GM19467 (cell line): ENCODE results near the gene TUBGCP3.

ENCODE experiments used
- ATAC-seq: cut with Tn5 transposase; IDR thresholded peaks from one replicate; pipeline ENCODE4 v1.9.1; 2021; ENCODE audit warnings: mild to moderate bottlenecking, moderate library complexity; ENCODE audit not compliant: unreplicated experiment

Gene TUBGCP3

DNA sequence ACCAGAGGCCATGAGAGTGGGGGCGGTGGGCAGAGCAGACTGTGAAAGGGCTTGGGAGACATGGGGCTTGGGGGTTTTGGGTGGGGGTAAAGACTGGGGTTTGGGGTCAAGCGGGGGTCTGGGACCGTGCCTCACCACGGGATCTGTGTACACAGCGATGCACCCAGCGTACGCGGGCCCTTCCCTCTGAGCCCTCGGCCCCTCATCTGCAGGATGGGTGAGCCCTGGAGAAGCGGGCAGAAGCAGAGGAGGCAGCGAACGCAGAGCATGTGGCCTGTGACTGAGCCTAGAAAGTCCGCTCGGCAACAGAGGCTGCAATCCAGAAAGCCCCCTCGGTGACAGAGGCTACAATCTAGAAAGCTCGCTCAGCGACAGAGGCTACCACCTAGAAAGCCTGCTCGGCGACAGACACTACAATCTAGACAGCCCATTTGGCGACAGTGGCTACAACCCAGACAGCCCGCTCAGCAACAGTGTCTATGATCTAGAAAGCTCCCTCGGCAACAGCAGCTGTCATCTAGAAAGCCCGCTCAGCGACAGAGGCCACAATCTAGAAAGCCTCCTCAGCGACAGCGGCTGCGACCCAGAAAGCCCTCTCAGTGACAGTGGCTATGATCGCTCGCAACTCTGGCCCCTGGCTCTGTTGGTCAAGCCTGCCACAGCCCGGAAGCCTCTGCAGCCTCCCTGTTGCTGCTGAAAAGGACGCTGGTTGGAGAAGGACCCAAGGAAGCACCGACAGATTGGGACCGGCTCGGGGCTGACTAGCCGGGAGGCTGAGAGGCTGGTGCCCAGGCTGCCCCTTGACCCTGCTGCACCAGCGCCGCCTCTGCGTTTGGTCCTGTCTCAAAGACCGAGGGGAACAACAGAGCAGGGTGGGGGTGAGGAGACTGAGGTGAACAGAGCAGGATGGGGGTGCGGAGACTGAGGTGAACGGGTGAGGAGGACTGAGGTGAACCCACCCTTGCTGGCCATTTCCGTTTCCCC, 143.2 kb downstream of the TUBGCP3 start:
- no peak for ATAC-seq

DNA sequence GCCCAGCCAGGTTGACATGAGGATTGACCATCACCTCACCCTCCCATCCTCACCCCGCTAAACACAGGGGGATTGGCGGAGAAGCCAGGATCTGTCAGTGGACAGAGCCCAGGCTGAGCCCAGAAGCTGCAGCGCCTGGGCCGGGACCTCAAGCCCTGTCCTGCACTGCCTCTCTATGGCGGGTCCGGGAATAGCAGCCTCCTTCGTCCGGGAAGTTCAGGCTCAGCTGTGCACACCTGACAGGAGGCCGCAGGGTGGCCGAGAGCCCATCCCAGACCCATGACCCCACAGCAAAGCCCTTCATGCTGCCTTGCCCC, 144.0 kb downstream of the TUBGCP3 start:
- no peak for ATAC-seq

DNA sequence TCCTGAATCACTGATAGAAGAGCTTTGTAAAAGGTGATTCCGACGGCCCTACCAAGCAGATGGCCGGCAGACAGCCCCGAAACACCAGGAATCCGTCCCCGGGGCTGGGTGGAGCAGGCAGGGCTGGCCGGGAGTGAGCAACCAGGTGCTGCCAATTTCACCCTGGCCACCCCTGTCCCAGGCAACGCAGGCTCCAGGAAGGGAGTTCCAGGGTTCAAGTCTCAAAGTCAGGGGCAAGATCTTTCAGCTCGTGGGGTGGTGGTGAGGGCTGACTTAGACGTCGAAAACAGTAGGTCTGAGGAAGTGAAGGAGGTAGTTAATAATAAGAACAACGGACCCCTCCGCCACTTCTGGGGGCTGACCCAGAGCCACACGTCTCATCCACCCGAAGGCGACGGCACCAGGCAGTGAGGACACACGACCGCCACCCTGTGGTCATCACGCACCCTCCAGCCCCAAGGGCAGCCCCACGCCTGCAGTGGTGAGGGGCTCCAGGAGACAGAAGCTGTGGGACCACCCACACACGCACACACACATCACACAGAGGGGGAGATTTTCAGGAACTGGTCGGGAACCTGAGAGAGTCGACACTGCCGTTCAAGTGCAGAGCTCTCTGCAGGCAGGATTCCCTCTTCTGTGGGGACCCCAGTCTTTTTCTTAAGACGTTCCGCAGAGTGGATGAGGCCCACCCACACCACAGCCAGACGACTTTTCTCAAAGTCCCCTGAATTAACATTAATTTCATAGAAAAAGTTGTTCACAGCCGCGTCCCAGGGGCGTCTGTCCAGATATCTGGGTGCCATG, 144.6 kb downstream of the TUBGCP3 start:
- ATAC-seq: no peak

DNA sequence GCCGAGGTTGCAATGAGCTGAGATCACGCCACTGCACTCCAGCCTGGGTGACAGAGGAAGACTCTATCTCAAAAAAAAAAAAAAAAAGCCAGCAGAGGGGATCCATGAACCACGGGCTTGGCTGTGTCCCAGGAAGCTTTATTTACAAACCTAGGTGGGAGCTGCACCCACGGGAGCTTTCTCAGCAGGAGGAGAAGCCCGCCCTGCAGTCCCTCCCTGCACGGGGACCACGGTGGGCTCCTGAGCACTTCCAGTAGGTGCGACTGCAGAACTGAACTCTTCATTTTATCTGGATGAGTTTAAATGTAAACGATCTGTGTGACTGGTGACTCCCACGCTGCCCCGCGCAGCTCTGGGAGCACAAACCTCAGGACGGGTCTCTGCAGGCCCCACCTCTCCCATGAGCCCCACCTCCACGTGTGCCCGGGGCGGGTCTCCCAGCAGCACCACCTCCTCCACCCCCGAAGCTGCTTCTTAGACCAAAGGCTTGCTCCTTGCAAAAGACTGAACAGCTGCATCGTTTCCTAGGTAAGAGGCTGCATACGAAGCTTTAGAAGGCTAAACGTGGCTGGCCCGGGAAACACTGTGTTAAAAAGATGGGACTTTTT, 145.4 kb downstream of the TUBGCP3 start:
- ATAC-seq: no peak

DNA sequence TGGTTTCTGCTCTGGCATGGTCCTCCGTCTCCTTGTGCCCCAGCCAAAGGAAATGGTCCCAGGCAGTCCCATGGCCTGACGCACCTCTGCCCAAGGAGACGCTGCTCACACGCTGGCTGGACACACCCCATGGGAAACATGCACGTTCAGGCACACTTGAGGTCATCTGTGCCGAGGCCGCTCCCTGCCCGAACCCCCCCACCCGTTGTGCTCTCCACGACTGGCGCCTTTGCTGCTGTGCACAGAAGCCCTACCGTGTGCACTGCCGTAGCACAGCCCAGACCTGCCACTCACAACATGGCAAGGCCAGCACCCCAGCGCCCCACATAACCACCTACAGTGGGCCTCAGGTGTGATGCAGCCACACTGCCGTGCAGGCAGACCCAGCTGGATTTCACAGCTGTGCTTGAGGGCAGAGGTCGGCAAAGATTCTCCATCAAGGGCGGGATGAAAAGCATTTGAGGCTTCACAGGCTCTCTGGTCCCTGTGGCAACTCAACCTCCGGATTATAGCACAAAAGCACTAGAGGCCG, 146.1 kb downstream of the TUBGCP3 start:
- no peak for ATAC-seq

DNA sequence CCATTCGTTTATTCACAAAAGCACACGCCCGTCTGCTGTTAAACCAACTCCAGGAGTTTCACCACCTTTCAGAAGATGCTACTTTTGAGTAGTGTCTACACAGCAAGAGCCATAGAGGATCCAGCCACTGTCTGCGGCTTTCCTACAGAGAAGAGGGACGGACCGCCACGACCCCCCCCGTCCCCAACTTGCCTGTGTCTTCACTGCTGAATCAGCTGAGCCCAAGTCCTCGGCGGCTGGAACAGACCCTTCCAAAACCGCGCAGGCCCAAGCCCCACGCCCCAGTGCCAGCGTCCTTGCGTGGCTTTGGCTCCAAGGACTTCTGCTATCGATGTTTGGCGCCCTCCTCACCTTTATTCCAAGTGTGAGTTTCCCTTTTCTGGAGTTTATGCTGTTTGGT, 146.7 kb downstream of the TUBGCP3 start:
- ATAC-seq: no peak

DNA sequence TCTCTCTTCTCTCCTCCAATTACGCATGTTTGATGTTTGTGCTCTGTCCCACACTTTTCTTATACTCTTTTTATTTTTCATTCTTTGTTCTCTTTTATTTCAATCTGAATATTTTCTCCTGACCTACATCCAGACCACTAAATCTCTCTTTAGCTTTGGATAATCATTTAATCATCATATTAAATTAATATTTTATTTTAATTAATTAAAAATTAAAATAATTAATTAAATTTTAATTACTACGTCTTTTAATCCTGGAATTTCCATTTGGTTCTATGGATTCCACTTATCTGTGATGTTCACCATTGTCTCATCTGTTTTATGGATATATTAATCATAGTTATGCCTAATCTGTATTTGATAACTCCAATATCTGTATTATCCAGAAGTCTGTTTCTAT, 149.4 kb downstream of the TUBGCP3 start:
- no peak for ATAC-seq

DNA sequence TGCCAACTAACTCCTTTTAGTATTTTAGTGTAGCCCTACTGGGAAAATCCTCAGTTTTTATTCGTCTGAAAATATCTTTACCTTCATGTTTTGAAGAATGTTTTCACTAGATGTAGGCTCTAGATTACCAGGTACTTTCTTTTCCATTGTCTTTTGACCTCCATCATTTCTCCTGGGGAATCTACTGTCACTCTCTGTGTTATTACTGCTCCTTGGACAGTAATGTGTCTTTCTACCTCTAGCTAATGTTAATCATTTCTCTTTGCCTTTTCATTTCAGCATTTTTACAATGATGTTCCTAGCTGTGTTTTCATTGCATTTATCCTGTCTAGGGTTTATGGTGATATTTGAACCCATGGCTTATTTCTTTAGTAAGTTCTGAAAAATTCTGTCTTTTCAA, 149.9 kb downstream of the TUBGCP3 start:
- ATAC-seq: no peak

DNA sequence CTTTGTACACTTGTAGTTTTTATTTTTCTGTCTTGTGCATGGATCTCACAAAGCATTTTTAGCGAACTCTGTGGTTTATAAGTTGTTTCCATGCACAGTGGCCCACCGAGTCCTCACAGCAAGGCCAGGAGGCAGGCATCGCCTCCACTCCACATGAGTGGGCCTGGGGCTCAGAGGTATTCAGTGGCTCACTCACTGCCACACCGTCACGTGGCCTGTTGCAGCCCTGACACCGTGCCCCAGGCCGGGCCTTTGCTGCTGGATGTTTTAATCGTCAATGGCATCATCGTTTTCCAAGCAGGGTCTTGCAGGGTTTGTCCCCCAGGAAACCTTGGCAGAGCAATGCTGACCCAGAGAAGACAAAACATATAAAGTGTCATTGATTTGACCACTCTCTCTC, 152.0 kb downstream of the TUBGCP3 start:
- no peak for ATAC-seq
